AG09309 (cell line): Measurements from ENCODE around the gene ATG9B.

Experiments
- DNase-seq: peaks from one replicate; pipeline ENCODE4 v3.0.0-alpha.2; 2010; ENCODE audit warnings: low read depth
- H3K4me3 ChIP-seq: 2 replicates; pipeline ENCODE4 v1.5.1; 2011; ENCODE audit warnings: mild to moderate bottlenecking, low read depth, low read length, moderate library complexity; ENCODE audit not compliant: control insufficient read depth
- CTCF ChIP-seq: IDR thresholded peaks from 2 replicates; pipeline ENCODE4 v1.5.1; 2011; ENCODE audit warnings: mild to moderate bottlenecking, low read depth, low read length, inconsistent platforms; ENCODE audit not compliant: insufficient read depth, control insufficient read depth; ENCODE audit errors: missing control alignments

The ATG9B gene

GRCh38 chr7:150988230-150989226 lies 35.8 kb downstream of the ATG9B start:
- H3K4me3 ChIP-seq, result no peak overlapping the region
- TF ChIP-seq CTCF, result peak; percentile 86
- DNase-seq, result no peak

- DNase-seq, result no peak
- no peak for TF ChIP-seq CTCF
- H3K4me3 ChIP-seq, result no peak overlapping the region
Observed at GRCh38 chr7:150986556-150986955, 37.7 kb downstream of the ATG9B start.

- no peak overlapping the region for H3K4me3 ChIP-seq
- DNase-seq, result no peak
- TF ChIP-seq CTCF, result peak; percentile 84
Observed at GRCh38 chr7:150986099-150986512, 38.2 kb downstream of the ATG9B start.

GRCh38 chr7:150983893-150984368 lies 40.4 kb downstream of the ATG9B start:
- no peak for DNase-seq
- no peak for TF ChIP-seq CTCF
- H3K4me3 ChIP-seq, result no peak overlapping the region

GRCh38 chr7:150982351-150982750 lies 41.9 kb downstream of the ATG9B start:
- TF ChIP-seq CTCF, result no peak
- no peak for DNase-seq
- H3K4me3 ChIP-seq, result no peak overlapping the region

- H3K4me3 ChIP-seq, result no peak overlapping the region
- no peak for TF ChIP-seq CTCF
- DNase-seq, result no peak
Observed at GRCh38 chr7:150981644-150982043, 42.6 kb downstream of the ATG9B start.
